Adrenal gland (tissue), 12 donors: ENCODE results near the gene RNLS. TPM values are rescaled to one million over a fixed set of nuclear protein-coding genes. Genes with fewer than 3 reads are reported as not detected.
A peak's percentile ranks its signal among the peaks of the same experiment; 100 is the strongest.

Experiments used
- DNase-seq, 7 donors: peaks; one replicate each; pipeline ENCODE4 v3.0.0-alpha.2; 2019 to 2020
- H3K27ac ChIP-seq, 5 donors: fragments of 200-600 bp; sonication (generic) in 4 of 5; 1 replicate in 3 of 5; 2 replicates in 2 of 5; pipeline versions ENCODE4 v1.5.1 to v1.8.0; 2016 to 2020; ENCODE audit warnings: mild to moderate bottlenecking in 1 of 5
- H3K27me3 ChIP-seq: fragments of 200-600 bp; 2 replicates; pipeline ENCODE4 v1.8.0; 2021
- H3K36me3 ChIP-seq, 2 donors: fragments of 200-600 bp; replicated peaks in 1 of 2; 1 replicate in 1 of 2; 2 replicates in 1 of 2; pipeline versions ENCODE4 v1.5.1 to v1.8.0; 2018 to 2022
- H3K4me1 ChIP-seq, 2 donors: fragments of 200-600 bp; replicated peaks in 1 of 2; 1 replicate in 1 of 2; 2 replicates in 1 of 2; pipeline versions ENCODE4 v1.5.1 to v1.8.0; 2018 to 2021
- H3K4me3 ChIP-seq, 4 donors: fragments of 200-600 bp; sonication (generic) in 3 of 4; one replicate each; pipeline ENCODE4 v1.5.1; 2016 to 2018
- H3K9me3 ChIP-seq, 3 donors: fragments of 200-600 bp; sonication (generic) in 1 of 3; replicated peaks in 1 of 3; 1 replicate in 2 of 3; 2 replicates in 1 of 3; pipeline versions ENCODE4 v1.5.1 to v1.8.0; 2016 to 2021
- POLR2A ChIP-seq, 2 donors: fragments of 450-650 bp; IDR thresholded peaks; one replicate each; pipeline ENCODE4 v1.6.1; 2017; ENCODE audit warnings: antibody characterized with exemption in 2 of 2, mild to moderate bottlenecking in 2 of 2, moderate library complexity in 1 of 2
- WGBS, 4 donors: extraction: QIAGEN DNeasy Blood & Tissue Kit in 2 of 4; methylation state at CpG; one replicate each; pipeline versions ENCODE4 v1.1.5 to v1.1.7; 2013 to 2017; 5-methylcytosine and 5-hydroxymethylcytosine counted together
- intact Hi-C, 2 donors: fragments of 100-400 bp; cut with DNase I; formaldehyde crosslinking; loops; one replicate each; pipeline versions ENCODE4 v1.14.1 to v1.15.0; 2022 to 2023
- polyA plus RNA-seq, 3 donors: library from polyadenylated mRNA; stranded (reverse); fragments of 200-250 nt in 2 of 3; fragments of 350-450 nt in 1 of 3; fragmentation: Illumina TruSeq in 1 of 3; extraction: RNeasy Lipid Tissue Mini Kit (QIAGEN cat#74804) in 1 of 3; gene quantifications; one replicate each; pipeline ENCODE4 v1.2.3, GENCODE V29; 2013 to 2014
- total RNA-seq, 9 donors: library from RNA; depleted of rRNA in 4 of 9; stranded (reverse); fragments of >200 nt in 4 of 9; fragments of 120-200 nt in 1 of 9; fragmentation: NEBNext Ultra II Directional in 1 of 9; extraction: Animal tissue kit (Norgen Biotek cat#: 25700) in 1 of 9; gene quantifications; one replicate each; pipeline versions ENCODE4 v1.1.0 to v1.2.4, GENCODE V29; 2013 to 2023
- TF ChIP-seq, protein P1 (sequence below), 6 experiments: fragments of 450-650 bp in 4 of 6; fragments of 200-600 bp in 2 of 6; sonication (generic) in 1 of 6; IDR thresholded peaks; 1 replicate in 5 of 6; 2 replicates in 1 of 6; pipeline versions ENCODE4 v1.5.1 to v1.8.0; 2016 to 2021; ENCODE audit warnings: antibody characterized with exemption in 6 of 6, mild to moderate bottlenecking in 2 of 6, moderate library complexity in 1 of 6
- donor health status: healthy with polysubstance abuse.
- donor health status: Bipolar disorder and iron deficiency.
- donor health status: DM: yes; HTN: yes; CAD: no.
- donor health status: DM: no; HTN: no; CAD: no.
- donor health status: DM: no; HTN: no; CAD: no.
- donor health status: DM: yes; HTN: yes; CAD: no.

RNLS gene
- total and polyA plus RNA-seq, 12 donors: 7.2 to 51.3 (median 27.9) TPM

DNA sequence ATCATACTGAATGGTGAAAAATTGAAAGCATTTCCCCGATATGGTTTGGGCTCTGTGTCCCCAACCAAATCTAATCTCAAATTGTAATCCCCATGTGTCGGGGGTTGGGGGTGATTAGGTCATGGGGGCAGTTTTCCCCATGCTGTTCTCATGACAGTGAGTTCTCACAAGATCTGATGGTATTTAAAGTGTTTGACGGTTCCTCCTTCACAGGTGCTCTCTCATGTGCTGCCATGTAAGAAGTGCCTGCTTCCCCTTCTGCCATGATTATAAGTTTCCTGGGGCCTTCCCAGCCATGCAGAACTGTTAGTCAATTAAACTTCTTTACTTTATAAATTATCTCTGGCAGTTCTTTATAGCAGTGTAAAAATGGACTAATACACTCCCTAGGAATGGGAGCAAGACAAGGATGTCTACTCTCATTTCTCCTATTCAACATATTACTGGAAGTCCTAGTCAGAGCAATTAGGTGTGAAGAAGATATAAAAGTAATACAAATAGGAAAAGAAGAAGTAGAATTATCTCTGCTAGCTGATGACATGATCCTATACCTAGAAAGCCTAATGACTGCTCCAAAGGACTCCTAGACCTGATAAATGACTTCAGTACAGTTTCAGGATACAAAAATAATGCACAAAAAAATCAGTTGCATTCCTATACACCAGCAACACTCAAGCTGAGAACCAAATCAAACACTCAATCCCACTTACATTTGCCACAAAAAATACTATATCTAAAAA is 260.6 kb downstream of the RNLS start:
- no peak for DNase-seq
- H3K27me3 ChIP-seq: no peaks in the 10 kb centered on the region
- no peaks in the 10 kb centered on the region for H3K4me1 ChIP-seq
- no peak overlapping the region for H3K27ac ChIP-seq
- intact Hi-C loops: no loop called here
- no peak for TF ChIP-seq POLR2A (IDR thresholded peaks at IDR 0.05)
- TF ChIP-seq, protein P1, sequence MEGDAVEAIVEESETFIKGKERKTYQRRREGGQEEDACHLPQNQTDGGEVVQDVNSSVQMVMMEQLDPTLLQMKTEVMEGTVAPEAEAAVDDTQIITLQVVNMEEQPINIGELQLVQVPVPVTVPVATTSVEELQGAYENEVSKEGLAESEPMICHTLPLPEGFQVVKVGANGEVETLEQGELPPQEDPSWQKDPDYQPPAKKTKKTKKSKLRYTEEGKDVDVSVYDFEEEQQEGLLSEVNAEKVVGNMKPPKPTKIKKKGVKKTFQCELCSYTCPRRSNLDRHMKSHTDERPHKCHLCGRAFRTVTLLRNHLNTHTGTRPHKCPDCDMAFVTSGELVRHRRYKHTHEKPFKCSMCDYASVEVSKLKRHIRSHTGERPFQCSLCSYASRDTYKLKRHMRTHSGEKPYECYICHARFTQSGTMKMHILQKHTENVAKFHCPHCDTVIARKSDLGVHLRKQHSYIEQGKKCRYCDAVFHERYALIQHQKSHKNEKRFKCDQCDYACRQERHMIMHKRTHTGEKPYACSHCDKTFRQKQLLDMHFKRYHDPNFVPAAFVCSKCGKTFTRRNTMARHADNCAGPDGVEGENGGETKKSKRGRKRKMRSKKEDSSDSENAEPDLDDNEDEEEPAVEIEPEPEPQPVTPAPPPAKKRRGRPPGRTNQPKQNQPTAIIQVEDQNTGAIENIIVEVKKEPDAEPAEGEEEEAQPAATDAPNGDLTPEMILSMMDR (IDR thresholded peaks at IDR 0.05): no peak
- H3K4me3 ChIP-seq: no peak overlapping the region
- 92 to 94% (median 94%) methylated on average over 2 to 3 of the region's 3 CpGs for WGBS, 4 donors
- H3K36me3 ChIP-seq: no peaks in the 10 kb centered on the region
- peaks cover 0 to 15% (median 10%) of the 10 kb centered on the region in 3 donors for H3K9me3 ChIP-seq

DNA sequence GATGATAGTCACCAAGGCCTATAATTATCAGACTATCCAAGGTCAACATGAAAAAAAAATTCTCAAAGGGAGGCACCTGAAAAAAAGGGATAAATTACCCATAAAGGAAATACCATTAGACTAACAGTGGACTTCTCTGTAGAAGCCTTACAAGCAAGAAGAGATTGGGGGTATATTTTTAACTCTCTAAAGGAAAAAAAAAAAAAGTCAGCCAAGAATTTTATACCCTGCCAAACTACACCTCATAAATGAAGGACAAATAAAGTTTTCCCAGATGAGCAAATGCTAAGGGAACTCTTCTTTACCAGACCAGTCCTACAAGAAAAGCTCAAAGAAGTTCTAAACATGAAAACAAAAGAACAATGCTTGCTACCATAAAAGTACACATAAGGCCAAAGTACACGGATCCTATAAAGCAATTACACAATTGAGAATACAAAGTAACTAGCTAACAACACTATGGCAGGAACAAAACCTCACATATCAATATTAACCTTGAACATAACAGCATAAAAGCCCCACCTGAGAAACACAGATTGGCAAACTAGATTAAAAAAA is 263.1 kb downstream of the RNLS start:
- no peak for DNase-seq
- Histone ChIP-seq H3K4me3 (no peak overlapping the region), H3K9me3 (peaks cover 0 to 15% (median 10%) of the 10 kb centered on the region in 3 donors), H3K4me1 (no peaks in the 10 kb centered on the region), H3K27me3 (no peaks in the 10 kb centered on the region), H3K27ac (no peak overlapping the region), H3K36me3 (no peaks in the 10 kb centered on the region)
- intact Hi-C loops: no loop called here
- TF ChIP-seq POLR2A (IDR thresholded peaks at IDR 0.05): no peak
- TF ChIP-seq, protein P1 (IDR thresholded peaks at IDR 0.05): no peak
- WGBS, 4 donors: 94 to 100% (median 94%) methylated on average over 1 of the region's 1 CpG

DNA sequence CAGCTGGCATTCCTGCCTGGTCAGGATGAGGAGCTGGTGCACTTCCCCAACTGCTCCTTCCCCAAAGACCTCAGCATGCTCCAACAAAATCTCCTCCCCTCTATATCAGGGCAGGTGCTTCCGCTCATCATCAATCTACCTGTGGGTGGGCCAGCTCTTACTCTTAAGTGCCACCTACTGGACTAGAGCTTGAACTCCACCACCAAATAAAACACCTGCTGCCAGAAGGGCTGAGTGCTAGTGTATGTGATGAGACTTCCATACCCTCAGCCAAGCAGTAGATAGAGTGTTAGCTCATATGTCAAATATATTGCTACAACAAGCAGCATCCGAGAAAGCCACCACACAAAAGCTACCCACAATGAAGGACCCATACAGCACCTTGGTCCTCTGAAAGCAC is 264.3 kb downstream of the RNLS start:
- no peaks in the 10 kb centered on the region for H3K36me3 ChIP-seq
- no peak overlapping the region for H3K27ac ChIP-seq
- DNase-seq: no peak
- H3K27me3 ChIP-seq: no peaks in the 10 kb centered on the region
- no peak overlapping the region for H3K4me3 ChIP-seq
- intact Hi-C loops: no loop called here
- no peaks in the 10 kb centered on the region for H3K4me1 ChIP-seq
- H3K9me3 ChIP-seq: peaks cover 0 to 15% (median 10%) of the 10 kb centered on the region in 3 donors
- 90 to 100% (median 99%) methylated on average over 2 of the region's 2 CpGs for WGBS, 4 donors
- TF ChIP-seq, protein P1 (IDR thresholded peaks at IDR 0.05): peak in 2 of 6 experiments; percentile 13 to 14
- no peak for TF ChIP-seq POLR2A (IDR thresholded peaks at IDR 0.05)

DNA sequence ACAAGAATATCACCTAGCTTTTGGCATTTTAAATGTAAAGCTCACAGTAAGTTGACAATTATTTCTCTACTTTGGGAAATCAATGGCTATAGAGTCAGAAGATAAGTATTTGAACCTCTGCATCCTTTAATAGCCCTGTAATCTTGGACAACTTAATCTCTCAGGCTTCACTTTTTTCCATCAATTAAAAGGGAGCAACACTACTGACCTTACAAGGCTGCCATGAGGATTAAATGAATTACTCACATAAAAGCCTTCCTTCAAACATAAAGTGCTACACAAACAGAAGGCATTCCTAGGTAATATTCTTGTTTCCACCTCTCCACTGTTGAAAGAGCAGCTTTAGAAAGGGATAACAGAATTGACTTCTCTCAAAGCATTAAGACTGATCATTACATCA is 266.0 kb downstream of the RNLS start:
- H3K4me1 ChIP-seq: no peaks in the 10 kb centered on the region
- no peaks in the 10 kb centered on the region for H3K27me3 ChIP-seq
- DNase-seq: no peak
- H3K9me3 ChIP-seq: peaks cover 0 to 15% (median 10%) of the 10 kb centered on the region in 3 donors
- TF ChIP-seq, protein P1 (IDR thresholded peaks at IDR 0.05): no peak
- TF ChIP-seq POLR2A (IDR thresholded peaks at IDR 0.05): no peak
- H3K27ac ChIP-seq: no peak overlapping the region
- intact Hi-C loops: no loop called here
- H3K4me3 ChIP-seq: no peak overlapping the region
- H3K36me3 ChIP-seq: no peaks in the 10 kb centered on the region
